H1 (cell line): ENCODE data around the gene OSBPL9. TPM values are rescaled to one million over a fixed set of nuclear protein-coding genes. Genes with fewer than 3 reads are reported as not detected.

Experiments used
- CTCF ChIA-PET: fragments of 300-600 bp; sonication (Branson Sonifier 250); formaldehyde crosslinking; loops from one replicate; lab custom pipeline; 2021; ENCODE audit not compliant: partially characterized antibody; lab: Charles Lee
- POLR2A ChIA-PET: fragments of 300-600 bp; sonication (Branson Sonifier 250); formaldehyde crosslinking; loops from one replicate; lab custom pipeline; 2021; ENCODE audit warnings: inconsistent platforms; ENCODE audit not compliant: partially characterized antibody; lab: Charles Lee
- DNase-seq, 2 experiments: peaks; one replicate each; pipeline versions ENCODE4 v3.0.0 to v3.0.0-alpha.2; 2010 to 2022; ENCODE audit warnings: low spot score in 2 of 2, low read depth in 1 of 2, mixed read lengths in 1 of 2
- FAIRE-seq: peaks from 2 replicates; lab custom pipeline; 2011; peaks lifted over from hg19 to GRCh38; lab: Jason Lieb, UNC
- H2AFZ ChIP-seq: 2 replicates; pipeline ENCODE4 v1.8.1; 2012; ENCODE audit warnings: low read length, inconsistent platforms
- H2AK5ac ChIP-seq: 2 replicates; pipeline ENCODE4 v1.6.1; 2013; ENCODE audit warnings: low read depth, low read length
- H2BK120ac ChIP-seq: replicated peaks from 2 replicates; pipeline ENCODE3; 2013; ENCODE audit warnings: low read depth, low read length, inconsistent platforms
- H2BK12ac ChIP-seq: 2 replicates; pipeline ENCODE4 v1.6.1; 2013; ENCODE audit warnings: low read depth, low read length
- H2BK15ac ChIP-seq: 2 replicates; pipeline ENCODE4 v1.6.1; 2013; ENCODE audit warnings: low read length
- H2BK20ac ChIP-seq: 2 replicates; pipeline ENCODE4 v1.6.1; 2013; ENCODE audit warnings: low read length
- H2BK5ac ChIP-seq: 2 replicates; pipeline ENCODE4 v1.6.1; 2013; ENCODE audit warnings: low read depth, low read length
- H3K14ac ChIP-seq: 2 replicates; pipeline ENCODE4 v1.6.1; 2013; ENCODE audit warnings: inconsistent platforms; ENCODE audit not compliant: insufficient read length
- H3K18ac ChIP-seq: 2 replicates; pipeline ENCODE4 v1.6.1; 2013; ENCODE audit warnings: low read length; ENCODE audit errors: extremely low read depth
- H3K23ac ChIP-seq: 2 replicates; pipeline ENCODE4 v1.6.1; 2013; ENCODE audit warnings: inconsistent platforms; ENCODE audit not compliant: insufficient read length
- H3K23me2 ChIP-seq: 2 replicates; pipeline ENCODE4 v1.6.1; 2013; ENCODE audit warnings: low read depth, low read length
- H3K27ac ChIP-seq: 2 replicates; pipeline ENCODE4 v1.6.1; 2011; ENCODE audit warnings: low read depth, low read length, inconsistent platforms
- H3K27me3 ChIP-seq, 4 experiments: replicated peaks in 1 of 4; 1 replicate in 1 of 4; 2 replicates in 3 of 4; pipeline versions ENCODE4 v1.6.1 to v1.8.1; 2011 to 2013; ENCODE audit warnings: low read length in 3 of 4, mild to moderate bottlenecking in 3 of 4, inconsistent platforms in 2 of 4, mixed read lengths in 2 of 4, moderate library complexity in 1 of 4; ENCODE audit not compliant: control insufficient read depth in 3 of 4, insufficient read depth in 3 of 4; ENCODE audit errors: extremely low read depth in 1 of 4
- H3K36me3 ChIP-seq, 4 experiments: 2 replicates each; pipeline versions ENCODE4 v1.6.1 to v1.8.1; 2011 to 2013; ENCODE audit warnings: mild to moderate bottlenecking in 4 of 4, low read length in 3 of 4, moderate library complexity in 2 of 4, control low read depth in 1 of 4, inconsistent platforms in 1 of 4; ENCODE audit not compliant: insufficient read depth in 4 of 4, control insufficient read depth in 2 of 4
- H3K4ac ChIP-seq: replicated peaks from 2 replicates; pipeline ENCODE3; 2013; ENCODE audit warnings: low read length, low read depth, mixed read lengths, inconsistent platforms; ENCODE audit not compliant: insufficient read length
- H3K4me1 ChIP-seq, 4 experiments: replicated peaks in 1 of 4; 1 replicate in 1 of 4; 2 replicates in 3 of 4; pipeline versions ENCODE4 v1.6.1 to v1.8.1; 2011 to 2013; ENCODE audit warnings: low read length in 3 of 4, inconsistent platforms in 2 of 4, mixed read lengths in 1 of 4; ENCODE audit not compliant: insufficient read depth in 4 of 4, control insufficient read depth in 3 of 4
- H3K4me2 ChIP-seq, 2 experiments: 2 replicates each; pipeline versions ENCODE4 v1.6.1 to v1.8.1; 2011 to 2013; ENCODE audit warnings: low read depth in 2 of 2, low read length in 2 of 2, control low read depth in 1 of 2, inconsistent platforms in 1 of 2, mild to moderate bottlenecking in 1 of 2; ENCODE audit not compliant: insufficient read depth in 1 of 2
- H3K4me3 ChIP-seq, 4 experiments: fragments of 200-600, 300-600 bp in 1 of 4; sonication (generic), shearing (Covaris generic), sonication (Bioruptor Twin) in 1 of 4; 2 replicates each; pipeline versions ENCODE4 v1.5.1 to v1.8.1; 2011 to 2016; ENCODE audit warnings: low read length in 4 of 4, low read depth in 3 of 4, control low read depth in 2 of 4, inconsistent platforms in 2 of 4, mild to moderate bottlenecking in 2 of 4, mixed read lengths in 1 of 4, moderate library complexity in 1 of 4; ENCODE audit not compliant: insufficient read depth in 2 of 4; ENCODE audit errors: extremely low read depth in 1 of 4
- H3K56ac ChIP-seq: replicated peaks from 2 replicates; pipeline ENCODE3; 2013; ENCODE audit warnings: low read depth, mild to moderate bottlenecking, mixed read lengths, low read length, inconsistent platforms; ENCODE audit not compliant: insufficient read length
- H3K79me1 ChIP-seq: 2 replicates; pipeline ENCODE4 v1.6.1; 2013; ENCODE audit warnings: low read depth, low read length, control low read depth
- H3K79me2 ChIP-seq, 2 experiments: 2 replicates each; pipeline versions ENCODE4 v1.6.1 to v1.8.1; 2012 to 2013; ENCODE audit warnings: low read length in 2 of 2, mild to moderate bottlenecking in 2 of 2, inconsistent platforms in 1 of 2; ENCODE audit not compliant: insufficient read depth in 2 of 2, control insufficient read depth in 1 of 2
- H3K9ac ChIP-seq, 4 experiments: replicated peaks in 1 of 4; 1 replicate in 1 of 4; 2 replicates in 3 of 4; pipeline versions ENCODE4 v1.6.1 to v1.8.1; 2011 to 2013; ENCODE audit warnings: low read depth in 3 of 4, low read length in 3 of 4, control low read depth in 2 of 4, mild to moderate bottlenecking in 2 of 4, moderate library complexity in 2 of 4, inconsistent platforms in 1 of 4; ENCODE audit errors: extremely low read depth in 1 of 4
- H3K9me3 ChIP-seq, 2 experiments: 2 replicates each; pipeline versions ENCODE4 v1.6.1 to v1.8.1; 2012 to 2013; ENCODE audit warnings: mild to moderate bottlenecking in 2 of 2, moderate library complexity in 2 of 2, control low read depth in 1 of 2, inconsistent platforms in 1 of 2, low read depth in 1 of 2, low read length in 1 of 2, mixed read lengths in 1 of 2; ENCODE audit not compliant: insufficient read depth in 2 of 2
- H4K20me1 ChIP-seq, 2 experiments: replicated peaks in 1 of 2; 2 replicates each; pipeline versions ENCODE3 to v1.8.1; 2011 to 2013; ENCODE audit warnings: inconsistent platforms in 2 of 2, low read length in 2 of 2, mild to moderate bottlenecking in 1 of 2; ENCODE audit not compliant: insufficient read depth in 2 of 2, control insufficient read depth in 1 of 2
- H4K5ac ChIP-seq: 2 replicates; pipeline ENCODE4 v1.6.1; 2013; ENCODE audit warnings: low read length, low read depth, mixed read lengths, inconsistent platforms; ENCODE audit not compliant: insufficient read length
- H4K8ac ChIP-seq: 2 replicates; pipeline ENCODE4 v1.8.0; 2013; ENCODE audit warnings: mild to moderate bottlenecking, moderate library complexity, low read length, inconsistent platforms; ENCODE audit not compliant: insufficient read depth; ENCODE audit errors: extremely low read depth
- H4K91ac ChIP-seq: replicated peaks from 2 replicates; pipeline ENCODE3; 2013; ENCODE audit warnings: low read length, mixed read lengths, inconsistent platforms; ENCODE audit not compliant: insufficient read length
- ATF3 ChIP-seq: IDR thresholded peaks from 2 replicates; pipeline ENCODE4 v1.6.1; 2011; ENCODE audit warnings: low read depth, mild to moderate bottlenecking, low read length; ENCODE audit not compliant: insufficient read depth
- BRCA1 ChIP-seq: IDR thresholded peaks from 2 replicates; pipeline ENCODE4 v1.6.1; 2012; ENCODE audit warnings: low read depth, low read length, improper control_type of control experiment
- CTBP2 ChIP-seq: IDR thresholded peaks from 2 replicates; pipeline ENCODE4 v1.7.0; 2011; ENCODE audit warnings: borderline replicate concordance, mild to moderate bottlenecking, moderate library complexity, mixed read lengths, low read length; ENCODE audit not compliant: insufficient read depth, insufficient read length
- E2F6 ChIP-seq: IDR thresholded peaks from 2 replicates; pipeline ENCODE4 v1.6.1; 2012; ENCODE audit warnings: inconsistent platforms
- EZH2 ChIP-seq: fragments of 200-600 bp; sonication (generic); IDR thresholded peaks from 2 replicates; pipeline ENCODE4 v1.7.1; 2012; ENCODE audit warnings: low read depth, mild to moderate bottlenecking, moderate library complexity, low read length, inconsistent platforms; ENCODE audit not compliant: severe bottlenecking
- JUND ChIP-seq: IDR thresholded peaks from 2 replicates; pipeline ENCODE4 v1.6.1; 2011; ENCODE audit warnings: mild to moderate bottlenecking, improper control_type of control experiment, low read length
- KDM1A ChIP-seq: fragments of 200-600, 300-600 bp; sonication (generic); IDR thresholded peaks from 2 replicates; pipeline ENCODE4 v1.7.1; 2016; ENCODE audit warnings: mild to moderate bottlenecking, low read length, borderline replicate concordance
- POU5F1 ChIP-seq: IDR thresholded peaks from 2 replicates; pipeline ENCODE4 v1.6.1; 2011; ENCODE audit warnings: low read depth, mild to moderate bottlenecking, low read length, moderate library complexity
- RFX5 ChIP-seq: IDR thresholded peaks from 2 replicates; pipeline ENCODE4 v1.6.1; 2011; ENCODE audit warnings: low read depth, low read length, improper control_type of control experiment, borderline replicate concordance
- RNF2 ChIP-seq: fragments of 200-900, 300-1000 bp; sonication (generic); IDR thresholded peaks from 2 replicates; pipeline ENCODE4 v1.7.1; 2016; ENCODE audit warnings: borderline replicate concordance, low read depth, mild to moderate bottlenecking, antibody characterized with exemption, low read length; ENCODE audit not compliant: poor library complexity, severe bottlenecking; ENCODE audit errors: missing control alignments
- SAP30 ChIP-seq: fragments of 300-600 bp; sonication (generic); IDR thresholded peaks from 2 replicates; pipeline ENCODE4 v1.7.1; 2012; ENCODE audit warnings: low read length, moderate library complexity, mild to moderate bottlenecking, inconsistent platforms; ENCODE audit not compliant: insufficient read depth, insufficient replicate concordance
- YY1 ChIP-seq: IDR thresholded peaks from 2 replicates; pipeline ENCODE4 v1.6.1; 2011; ENCODE audit warnings: low read depth, mild to moderate bottlenecking, low read length
- WGBS, 2 experiments: shearing (Covaris generic) in 1 of 2; methylation state at CpG; one replicate each; pipeline versions ENCODE4 v1.1.6 to v1.1.7; 2013 to 2015; ENCODE audit warnings: low lambda C conversion rate in 2 of 2, mixed read lengths in 2 of 2, inconsistent platforms in 1 of 2, low coverage in 1 of 2, missing lambda C conversion rate in 1 of 2; ENCODE audit not compliant: insufficient replicate concordance in 2 of 2, insufficient coverage in 1 of 2, insufficient read length in 1 of 2; ENCODE audit errors: extremely low coverage in 1 of 2, missing lambda C conversion rate in 1 of 2; 5-methylcytosine and 5-hydroxymethylcytosine counted together
- polyA plus RNA-seq, 7 experiments: library from polyadenylated mRNA; depleted of rRNA in 3 of 7; stranded (reverse) in 5 of 7; unstranded in 2 of 7; fragments of >200 nt in 5 of 7; fragments of 200-250 nt in 2 of 7; gene quantifications; 1 replicate in 5 of 7; 2 replicates in 1 of 7; 4 replicates in 1 of 7; pipeline versions ENCODE4 v1.2.1 to v1.2.3, GENCODE V29; 2011 to 2013; ENCODE audit warnings: missing spikeins in 2 of 7, mixed read lengths in 2 of 7
- total RNA-seq: library from RNA; stranded (reverse); fragmentation: NEBNext Ultra II Directional; extraction: Animal tissue kit (Norgen Biotek cat#: 25700); gene quantifications from 2 replicates; pipeline ENCODE4 v1.2.1, GENCODE V29; 2021

Gene OSBPL9
- total and polyA plus RNA-seq, 2 of the 8 experiments (the other 6 are each of a cell fraction or from before 2014, with no cell fraction given), result 58.2 to 71.6 TPM

GRCh38 chr1:51814513-51814912 lies 197.6 kb downstream of the OSBPL9 start:
- Histone ChIP-seq H3K27me3 (no peaks in the 10 kb centered on the region), H2BK15ac (no peak overlapping the region), H3K79me1 (no peaks in the 10 kb centered on the region), H2AK5ac (no peak overlapping the region), H3K18ac (no peak overlapping the region), H2BK5ac (no peak overlapping the region), H3K79me2 (no peaks in the 10 kb centered on the region), H3K9me3 (no peaks in the 10 kb centered on the region), H4K91ac (no peak overlapping the region), H3K4me2 (no peak overlapping the region), H3K14ac (no peak overlapping the region), H3K27ac (no peak overlapping the region), H3K4me1 (no peaks in the 10 kb centered on the region), H4K8ac (no peak overlapping the region), H3K23ac (no peak overlapping the region), H4K5ac (no peak overlapping the region), H3K9ac (no peak overlapping the region), H3K4ac (no peak overlapping the region), H3K23me2 (no peaks in the 10 kb centered on the region), H2BK12ac (no peak overlapping the region), H3K36me3 (peaks cover 0 to 54% (median 10%) of the 10 kb centered on the region in 4 experiments; a peak in 6 of 8 replicates), H2BK20ac (no peak overlapping the region), H4K20me1 (peaks cover 0 to 3% of the 10 kb centered on the region in 2 experiments), H2BK120ac (no peak overlapping the region), H3K56ac (no peak overlapping the region), H3K4me3 (no peak overlapping the region), H2AFZ (no peak overlapping the region)
- DNase-seq (no peak), FAIRE-seq (no peak)
- WGBS, 2 experiments, result 100% methylated on average over 1 of the region's 1 CpG; no CpG with 5 or more reads in 1 of the 2 experiments
- POLR2A ChIA-PET, result no interaction called here
- CTCF ChIA-PET, result no interaction called here
- TF ChIP-seq RFX5 (no peak), SAP30 (no peak), YY1 (no peak), KDM1A (no peak), BRCA1 (no peak), E2F6 (no peak), ATF3 (no peak), CTBP2 (no peak), POU5F1 (no peak), EZH2 (no peak), JUND (no peak), RNF2 (no peak)
